Endodermal cell (in vitro differentiated cells): ENCODE data around the gene NEDD4L. TPM values are rescaled to one million over a fixed set of nuclear protein-coding genes. Genes with fewer than 3 reads are reported as not detected.

Experiments
- DNase-seq: peaks from one replicate; pipeline ENCODE4 v3.0.0-alpha.2; 2017
- H3K27ac ChIP-seq: 2 replicates; pipeline ENCODE4 v1.5.1; 2013; ENCODE audit warnings: mild to moderate bottlenecking, low read depth, low read length, moderate library complexity
- H3K27me3 ChIP-seq: 2 replicates; pipeline ENCODE4 v1.6.1; 2013; ENCODE audit warnings: mild to moderate bottlenecking, low read length, moderate library complexity; ENCODE audit not compliant: insufficient read depth, control insufficient read depth, poor library complexity, severe bottlenecking
- H3K36me3 ChIP-seq: 2 replicates; pipeline ENCODE4 v1.7.0; 2013; ENCODE audit warnings: mild to moderate bottlenecking, low read length, moderate library complexity; ENCODE audit not compliant: control insufficient read depth, insufficient read depth
- H3K4me1 ChIP-seq: one replicate; pipeline ENCODE4 v1.7.0; 2013; ENCODE audit warnings: low read length; ENCODE audit not compliant: control insufficient read depth, insufficient read depth
- H3K4me3 ChIP-seq: 2 replicates; pipeline ENCODE4 v1.5.1; 2013; ENCODE audit warnings: mild to moderate bottlenecking, low read length, moderate library complexity
- H3K9ac ChIP-seq: 2 replicates; pipeline ENCODE4 v1.6.1; 2013; ENCODE audit warnings: mild to moderate bottlenecking, low read length, moderate library complexity; ENCODE audit not compliant: poor library complexity, severe bottlenecking; ENCODE audit errors: extremely low read depth
- H3K9me3 ChIP-seq: 2 replicates; pipeline ENCODE4 v1.6.1; 2013; ENCODE audit warnings: mild to moderate bottlenecking, low read length, moderate library complexity; ENCODE audit not compliant: control insufficient read depth
- H3K27ac Mint-ChIP-seq: 2 replicates; pipeline ENCODE4 v1.8.0; 2020; ENCODE audit warnings: mixed read lengths
- H3K27me3 Mint-ChIP-seq: 2 replicates; pipeline ENCODE4 v1.8.0; 2021; ENCODE audit warnings: mild to moderate bottlenecking, mixed read lengths; ENCODE audit not compliant: insufficient read depth
- H3K36me3 Mint-ChIP-seq: 2 replicates; pipeline ENCODE4 v1.8.0; 2020; ENCODE audit warnings: low read depth, mixed read lengths
- H3K4me1 Mint-ChIP-seq: 2 replicates; pipeline ENCODE4 v1.8.0; 2020; ENCODE audit warnings: mixed read lengths
- H3K4me3 Mint-ChIP-seq: 2 replicates; pipeline ENCODE4 v1.8.0; 2020; ENCODE audit warnings: mild to moderate bottlenecking, moderate library complexity, mixed read lengths
- H3K9me3 Mint-ChIP-seq: 2 replicates; pipeline ENCODE4 v1.8.0; 2020; ENCODE audit warnings: mild to moderate bottlenecking, mixed read lengths
- WGBS, 2 experiments: methylation state at CpG; one replicate each; pipeline versions ENCODE4 v1.1.5 to v1.1.7; 2013; ENCODE audit warnings: missing lambda C conversion rate in 2 of 2, mixed read lengths in 1 of 2; ENCODE audit not compliant: insufficient coverage in 1 of 2, insufficient read length in 1 of 2; 5-methylcytosine and 5-hydroxymethylcytosine counted together
- total RNA-seq, 2 donors: library from RNA; stranded (reverse); fragmentation: NEBNext Ultra II Directional in 1 of 2; extraction: Animal tissue kit (Norgen Biotek cat#: 25700) in 1 of 2; gene quantifications; 2 replicates in 1 of 2; 3 replicates in 1 of 2; pipeline ENCODE4 v1.2.1, GENCODE V29; 2021
- TF ChIP-seq, protein P1 (sequence below): fragments of 200-600 bp; sonication (generic); conservative IDR thresholded peaks from 2 replicates; pipeline ENCODE4 v1.5.0; 2021; ENCODE audit warnings: antibody characterized with exemption, mild to moderate bottlenecking

NEDD4L gene
- total RNA-seq, 2 donors from 2014 or later: 70.5 to 75.3 TPM

DNA sequence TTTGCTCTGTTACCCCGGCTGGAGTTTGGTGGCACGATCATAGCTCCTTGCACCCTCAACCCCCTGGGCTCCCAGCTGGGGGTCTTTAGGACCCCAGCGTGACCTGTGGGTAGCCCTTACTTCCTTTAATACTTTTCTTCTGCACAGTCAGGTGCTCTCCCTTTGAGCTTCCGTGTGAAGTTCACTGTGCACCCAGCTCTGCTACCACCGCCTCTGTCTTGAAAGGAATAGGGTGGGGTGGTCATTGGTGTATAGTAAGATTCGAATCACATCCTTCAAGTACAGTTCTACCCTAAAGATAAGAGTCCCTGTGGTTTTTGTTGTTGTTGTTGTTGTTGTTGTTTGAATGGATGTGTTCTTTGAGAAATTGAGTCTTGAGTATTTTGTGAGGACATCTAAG lies 267.4 kb downstream of the NEDD4L start:
- DNase-seq: no peak
- Mint-ChIP-seq H3K4me1 (peaks cover 23% of the 10 kb centered on the region), H3K9me3 (no peaks in the 10 kb centered on the region), H3K27ac (no peak overlapping the region), H3K27me3 (peaks cover 18% of the 10 kb centered on the region), H3K36me3 (no peaks in the 10 kb centered on the region), H3K4me3 (no peak overlapping the region)
- Histone ChIP-seq H3K9me3 (no peaks in the 10 kb centered on the region), H3K9ac (no peak overlapping the region), H3K27me3 (peaks cover 19% of the 10 kb centered on the region), H3K36me3 (no peaks in the 10 kb centered on the region), H3K27ac (no peak overlapping the region), H3K4me1 (no peaks in the 10 kb centered on the region), H3K4me3 (no peak overlapping the region)
- 87 to 96% methylated on average over 3 to 6 of the region's 6 CpGs for WGBS, 2 experiments
- TF ChIP-seq, protein P1, sequence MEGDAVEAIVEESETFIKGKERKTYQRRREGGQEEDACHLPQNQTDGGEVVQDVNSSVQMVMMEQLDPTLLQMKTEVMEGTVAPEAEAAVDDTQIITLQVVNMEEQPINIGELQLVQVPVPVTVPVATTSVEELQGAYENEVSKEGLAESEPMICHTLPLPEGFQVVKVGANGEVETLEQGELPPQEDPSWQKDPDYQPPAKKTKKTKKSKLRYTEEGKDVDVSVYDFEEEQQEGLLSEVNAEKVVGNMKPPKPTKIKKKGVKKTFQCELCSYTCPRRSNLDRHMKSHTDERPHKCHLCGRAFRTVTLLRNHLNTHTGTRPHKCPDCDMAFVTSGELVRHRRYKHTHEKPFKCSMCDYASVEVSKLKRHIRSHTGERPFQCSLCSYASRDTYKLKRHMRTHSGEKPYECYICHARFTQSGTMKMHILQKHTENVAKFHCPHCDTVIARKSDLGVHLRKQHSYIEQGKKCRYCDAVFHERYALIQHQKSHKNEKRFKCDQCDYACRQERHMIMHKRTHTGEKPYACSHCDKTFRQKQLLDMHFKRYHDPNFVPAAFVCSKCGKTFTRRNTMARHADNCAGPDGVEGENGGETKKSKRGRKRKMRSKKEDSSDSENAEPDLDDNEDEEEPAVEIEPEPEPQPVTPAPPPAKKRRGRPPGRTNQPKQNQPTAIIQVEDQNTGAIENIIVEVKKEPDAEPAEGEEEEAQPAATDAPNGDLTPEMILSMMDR: no peak

DNA sequence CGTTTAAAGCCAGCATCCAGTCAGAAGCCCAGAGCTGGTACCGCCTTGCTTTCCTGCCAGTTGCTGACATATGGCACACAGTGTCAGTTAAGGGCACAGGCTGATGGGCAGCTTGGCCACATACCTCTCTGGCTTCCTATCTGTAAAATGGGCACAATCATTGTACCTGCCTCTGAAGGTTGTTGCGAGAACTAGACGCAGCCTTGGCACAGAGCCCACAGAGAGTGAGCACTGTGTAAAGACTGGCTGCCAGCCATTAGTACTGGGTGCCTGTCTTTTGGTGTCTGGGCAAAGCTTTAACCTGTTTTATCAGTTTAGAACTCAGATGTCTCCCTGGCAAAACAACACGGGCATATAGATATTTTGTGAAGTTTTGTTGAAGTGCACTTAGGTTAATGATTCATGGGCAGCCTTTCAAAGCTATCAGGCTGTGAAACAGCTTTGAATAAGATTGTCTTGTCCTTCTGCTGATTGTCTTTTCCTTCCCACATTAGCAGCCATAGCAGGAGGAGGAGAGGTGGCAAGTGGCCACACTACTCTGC lies 269.5 kb downstream of the NEDD4L start:
- Histone ChIP-seq H3K27ac (no peak overlapping the region), H3K27me3 (peaks cover 36% of the 10 kb centered on the region), H3K36me3 (no peaks in the 10 kb centered on the region), H3K4me3 (no peak overlapping the region), H3K9ac (no peak overlapping the region), H3K4me1 (no peaks in the 10 kb centered on the region), H3K9me3 (no peaks in the 10 kb centered on the region)
- Mint-ChIP-seq H3K27me3 (peaks cover 36% of the 10 kb centered on the region), H3K9me3 (no peaks in the 10 kb centered on the region), H3K4me1 (peaks cover 33% of the 10 kb centered on the region), H3K27ac (no peak overlapping the region), H3K4me3 (no peak overlapping the region), H3K36me3 (peaks cover 10% of the 10 kb centered on the region)
- WGBS, 2 experiments: 94 to 97% methylated on average over 2 to 5 of the region's 5 CpGs
- TF ChIP-seq, protein P1: no peak
- DNase-seq: no peak

DNA sequence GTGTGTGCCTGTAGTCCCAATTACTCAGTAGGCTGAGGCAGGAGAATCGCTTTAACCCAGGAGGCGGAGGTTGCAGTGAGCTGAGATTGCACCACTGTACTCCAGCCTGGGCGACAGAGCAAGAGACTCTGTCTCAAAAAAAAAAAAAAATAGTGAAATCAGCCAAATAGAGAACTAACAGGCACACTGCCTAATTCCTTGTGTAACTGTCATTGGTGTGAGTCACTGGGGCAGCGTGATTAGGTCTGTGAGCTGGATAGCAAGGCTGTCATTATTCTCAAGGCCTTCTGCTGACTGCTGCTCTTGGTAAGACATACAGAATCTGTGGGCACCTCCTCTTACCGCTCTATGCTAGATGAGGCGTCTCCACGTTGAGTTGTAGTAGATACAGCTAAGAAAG lies 270.3 kb downstream of the NEDD4L start:
- Mint-ChIP-seq H3K36me3 (peaks cover 10% of the 10 kb centered on the region), H3K4me1 (peaks cover 33% of the 10 kb centered on the region), H3K27ac (no peak overlapping the region), H3K27me3 (peaks cover 41% of the 10 kb centered on the region), H3K9me3 (no peaks in the 10 kb centered on the region), H3K4me3 (no peak overlapping the region)
- Histone ChIP-seq H3K9ac (no peak overlapping the region), H3K27ac (no peak overlapping the region), H3K4me3 (no peak overlapping the region), H3K4me1 (no peaks in the 10 kb centered on the region), H3K36me3 (no peaks in the 10 kb centered on the region), H3K9me3 (no peaks in the 10 kb centered on the region), H3K27me3 (peaks cover 43% of the 10 kb centered on the region)
- WGBS, 2 experiments: 91 to 92% methylated on average over 4 to 7 of the region's 7 CpGs
- DNase-seq: no peak
- TF ChIP-seq, protein P1: no peak
